ENCODE data around the gene GSTT2B. TPM values are rescaled to one million over a fixed set of nuclear protein-coding genes. Genes with fewer than 3 reads are reported as not detected.
"Not testable (repeated sequence)": the region's sequence is repeated elsewhere in the genome, so short reads cannot be mapped to it uniquely, and the experiment has no call there.

Gene GSTT2B
- polyA plus RNA-seq, 1 donor, result 14.3 TPM

GRCh38 chr22:23939017-23939357, 22.0 kb downstream of the GSTT2B start:
- DNase-seq, result no peak

- DNase-seq, result no peak
Measured at GRCh38 chr22:23938328-23939016, 22.5 kb downstream of the GSTT2B start.

GRCh38 chr22:23926561-23926960, 34.4 kb downstream of the GSTT2B start:
- no peak for DNase-seq

GRCh38 chr22:23925020-23925606, 35.9 kb downstream of the GSTT2B start:
- DNase-seq, result no peak

- DNase-seq, result no peak
Measured at GRCh38 chr22:23922921-23923320, 38.1 kb downstream of the GSTT2B start.

GRCh38 chr22:23921586-23922201, 39.3 kb downstream of the GSTT2B start:
- DNase-seq, result not testable (repeated sequence)

GRCh38 chr22:23920267-23920611, 40.8 kb downstream of the GSTT2B start:
- DNase-seq, result not testable (repeated sequence)

- no peak for DNase-seq
Measured at GRCh38 chr22:23915290-23915689, 45.7 kb downstream of the GSTT2B start.

- DNase-seq, result peak; percentile 97
Measured at GRCh38 chr22:23913661-23914353, 47.2 kb downstream of the GSTT2B start.

GRCh38 chr22:23913306-23913660, 47.7 kb downstream of the GSTT2B start:
- no peak for DNase-seq

GRCh38 chr22:23912293-23912903, 48.6 kb downstream of the GSTT2B start:
- DNase-seq, result no peak

GRCh38 chr22:23911318-23911980, 49.5 kb downstream of the GSTT2B start:
- DNase-seq, result no peak

GRCh38 chr22:23910496-23911190, 50.4 kb downstream of the GSTT2B start:
- DNase-seq, result no peak

GRCh38 chr22:23909296-23909898, 51.6 kb downstream of the GSTT2B start:
- DNase-seq, result no peak

GRCh38 chr22:23908587-23909205, 52.3 kb downstream of the GSTT2B start:
- no peak for DNase-seq

- not testable (repeated sequence) for DNase-seq
Measured at GRCh38 chr22:23907423-23907822, 53.6 kb downstream of the GSTT2B start.

Other genes starting within 250 kb of the GSTT2B start
- gene ZNF70, start 210.1 kb downstream of the GSTT2B start, polyA plus RNA-seq (ENCODE audit: insufficient read length), result 6.1 TPM
- 0.56 TPM for gene VPREB3, start 206.8 kb downstream of the GSTT2B start, polyA plus RNA-seq (ENCODE audit: insufficient read length)
- 0.50 TPM for gene C22orf15, start 198.2 kb downstream of the GSTT2B start, polyA plus RNA-seq (ENCODE audit: insufficient read length)
- 53.5 TPM for gene CHCHD10, start 193.2 kb downstream of the GSTT2B start, polyA plus RNA-seq (ENCODE audit: insufficient read length)
- gene MMP11, start 188.3 kb downstream of the GSTT2B start, polyA plus RNA-seq (ENCODE audit: insufficient read length), result 8.2 TPM
- 79.3 TPM for gene SMARCB1, start 174.2 kb downstream of the GSTT2B start, polyA plus RNA-seq (ENCODE audit: insufficient read length)
- gene DERL3, start 122.2 kb downstream of the GSTT2B start, polyA plus RNA-seq (ENCODE audit: insufficient read length), result 1.2 TPM
- 9.5 TPM for gene SLC2A11, start 103.3 kb downstream of the GSTT2B start, polyA plus RNA-seq (ENCODE audit: insufficient read length)
- gene MIF, start 66.8 kb downstream of the GSTT2B start, polyA plus RNA-seq (ENCODE audit: insufficient read length), result 178 TPM
- 3.3 TPM for gene DDTL, start 5.7 kb upstream of the GSTT2B start, polyA plus RNA-seq (ENCODE audit: insufficient read length)
- 45.9 TPM for gene DDT, start 13.2 kb upstream of the GSTT2B start, polyA plus RNA-seq (ENCODE audit: insufficient read length)
- 0.41 TPM for gene GSTT2, start 18.9 kb upstream of the GSTT2B start, polyA plus RNA-seq (ENCODE audit: insufficient read length)
- not detected for gene GSTT4, start 44.3 kb upstream of the GSTT2B start, polyA plus RNA-seq (ENCODE audit: insufficient read length)
- 37.9 TPM for gene CABIN1, start 50.1 kb upstream of the GSTT2B start, polyA plus RNA-seq (ENCODE audit: insufficient read length)
- 0.85 TPM for gene SUSD2, start 220.3 kb upstream of the GSTT2B start, polyA plus RNA-seq (ENCODE audit: insufficient read length)